MM.1S (cell line): ENCODE measurements around the gene RBMS3.

Experiments
- DNase-seq: peaks from one replicate; pipeline ENCODE4 v3.0.0-alpha.2; 2015
- H2AFZ ChIP-seq: fragments of 300-600 bp; sonication (generic); 2 replicates; pipeline ENCODE4 v1.6.0; 2016; ENCODE audit warnings: antibody characterized with exemption, low read length
- H3F3A ChIP-seq: fragments of 300-600 bp; sonication (generic); 2 replicates; pipeline ENCODE4 v1.6.1; 2016; ENCODE audit warnings: mild to moderate bottlenecking, antibody characterized with exemption, low read length, moderate library complexity, mixed read lengths; ENCODE audit not compliant: insufficient read depth
- H3K27ac ChIP-seq: fragments of 300-600 bp; sonication (generic); 2 replicates; pipeline ENCODE4 v1.5.1; 2016; ENCODE audit warnings: mild to moderate bottlenecking, low read length
- H3K27me3 ChIP-seq: fragments of 300-600 bp; sonication (generic); replicated peaks from 2 replicates; pipeline ENCODE4 v1.6.0; 2016; ENCODE audit warnings: low read length; ENCODE audit not compliant: insufficient read depth
- H3K36me3 ChIP-seq: fragments of 300-600 bp; sonication (generic); replicated peaks from 2 replicates; pipeline ENCODE4 v1.6.1; 2016; ENCODE audit warnings: mild to moderate bottlenecking, low read length, mixed read lengths; ENCODE audit not compliant: insufficient read depth
- H3K4me1 ChIP-seq: fragments of 300-600 bp; sonication (generic); 2 replicates; pipeline ENCODE4 v1.6.1; 2016; ENCODE audit warnings: low read length, mixed read lengths
- H3K4me2 ChIP-seq: fragments of 300-600 bp; sonication (generic); 2 replicates; pipeline ENCODE4 v1.6.0; 2016; ENCODE audit warnings: low read depth, low read length
- H3K4me3 ChIP-seq: fragments of 300-600 bp; sonication (generic); 2 replicates; pipeline ENCODE4 v1.5.1; 2016; ENCODE audit warnings: low read length, mixed read lengths
- H3K79me2 ChIP-seq: fragments of 300-600 bp; sonication (generic); 2 replicates; pipeline ENCODE4 v1.6.1; 2016; ENCODE audit warnings: mixed run types, low read length, mixed read lengths
- H3K9ac ChIP-seq: fragments of 300-600 bp; sonication (generic); 2 replicates; pipeline ENCODE4 v1.6.1; 2016; ENCODE audit warnings: low read length, mixed read lengths
- H3K9me2 ChIP-seq: fragments of 300-600 bp; sonication (generic); replicated peaks from 2 replicates; pipeline ENCODE4 v1.6.1; 2016; ENCODE audit warnings: mild to moderate bottlenecking, low read length, mixed read lengths; ENCODE audit not compliant: insufficient read depth
- H3K9me3 ChIP-seq: fragments of 300-600 bp; sonication (generic); replicated peaks from 2 replicates; pipeline ENCODE4 v1.6.1; 2016; ENCODE audit warnings: mild to moderate bottlenecking, low read length, mixed read lengths; ENCODE audit not compliant: insufficient read depth
- H4K20me1 ChIP-seq: fragments of 300-600 bp; sonication (generic); 2 replicates; pipeline ENCODE4 v1.6.1; 2016; ENCODE audit warnings: mild to moderate bottlenecking, low read length, moderate library complexity, mixed read lengths; ENCODE audit not compliant: insufficient read depth
- EZH2 ChIP-seq: fragments of 300-600 bp; sonication (generic); optimal IDR thresholded peaks from 2 replicates; pipeline ENCODE3; 2017; ENCODE audit warnings: low read depth, mild to moderate bottlenecking, antibody characterized with exemption, low read length, mixed read lengths
- EZH2phosphoT487 ChIP-seq: fragments of 300-600 bp; sonication (generic); IDR thresholded peaks from 2 replicates; pipeline ENCODE4 v1.6.1; 2018; ENCODE audit warnings: antibody characterized with exemption, low read length
- TF ChIP-seq, protein P1 (sequence below): fragments of 300-600 bp; sonication (generic); IDR thresholded peaks from 2 replicates; pipeline ENCODE4 v1.5.1; 2016; ENCODE audit warnings: antibody characterized with exemption, low read length, mixed read lengths

The RBMS3 gene

DNA sequence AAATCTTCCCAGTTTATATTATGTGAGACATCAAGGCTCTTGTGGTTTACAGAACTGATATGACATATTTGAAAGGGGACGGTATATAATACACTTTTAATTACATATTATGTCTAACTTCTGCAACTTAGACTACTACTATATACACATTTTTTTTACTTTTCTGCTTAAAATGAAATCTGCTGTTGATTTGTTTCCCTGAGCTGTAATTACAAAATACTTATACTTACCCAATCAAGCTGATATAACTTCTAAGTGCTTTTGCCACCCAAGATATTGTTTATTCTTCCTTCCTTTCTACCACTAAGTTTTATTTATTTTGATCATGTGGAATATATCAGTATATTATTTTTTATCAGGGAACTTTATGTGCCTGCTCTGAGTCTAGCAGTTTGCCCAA is 671.6 kb downstream of the RBMS3 start:
- no peaks in the 10 kb centered on the region for H4K20me1 ChIP-seq
- H3K9me2 ChIP-seq: no peaks in the 10 kb centered on the region
- H3K79me2 ChIP-seq: no peaks in the 10 kb centered on the region
- H3K9me3 ChIP-seq: no peaks in the 10 kb centered on the region
- H3K4me2 ChIP-seq: no peak overlapping the region
- no peaks in the 10 kb centered on the region for H3K36me3 ChIP-seq
- TF ChIP-seq, protein P1, sequence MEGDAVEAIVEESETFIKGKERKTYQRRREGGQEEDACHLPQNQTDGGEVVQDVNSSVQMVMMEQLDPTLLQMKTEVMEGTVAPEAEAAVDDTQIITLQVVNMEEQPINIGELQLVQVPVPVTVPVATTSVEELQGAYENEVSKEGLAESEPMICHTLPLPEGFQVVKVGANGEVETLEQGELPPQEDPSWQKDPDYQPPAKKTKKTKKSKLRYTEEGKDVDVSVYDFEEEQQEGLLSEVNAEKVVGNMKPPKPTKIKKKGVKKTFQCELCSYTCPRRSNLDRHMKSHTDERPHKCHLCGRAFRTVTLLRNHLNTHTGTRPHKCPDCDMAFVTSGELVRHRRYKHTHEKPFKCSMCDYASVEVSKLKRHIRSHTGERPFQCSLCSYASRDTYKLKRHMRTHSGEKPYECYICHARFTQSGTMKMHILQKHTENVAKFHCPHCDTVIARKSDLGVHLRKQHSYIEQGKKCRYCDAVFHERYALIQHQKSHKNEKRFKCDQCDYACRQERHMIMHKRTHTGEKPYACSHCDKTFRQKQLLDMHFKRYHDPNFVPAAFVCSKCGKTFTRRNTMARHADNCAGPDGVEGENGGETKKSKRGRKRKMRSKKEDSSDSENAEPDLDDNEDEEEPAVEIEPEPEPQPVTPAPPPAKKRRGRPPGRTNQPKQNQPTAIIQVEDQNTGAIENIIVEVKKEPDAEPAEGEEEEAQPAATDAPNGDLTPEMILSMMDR: no peak
- TF ChIP-seq EZH2: no peak
- TF ChIP-seq EZH2phosphoT487: no peak
- H3K9ac ChIP-seq: no peak overlapping the region
- H2AFZ ChIP-seq: no peak overlapping the region
- DNase-seq: no peak
- H3F3A ChIP-seq: no peaks in the 10 kb centered on the region
- no peak overlapping the region for H3K4me3 ChIP-seq
- no peaks in the 10 kb centered on the region for H3K4me1 ChIP-seq
- no peaks in the 10 kb centered on the region for H3K27me3 ChIP-seq
- no peak overlapping the region for H3K27ac ChIP-seq

DNA sequence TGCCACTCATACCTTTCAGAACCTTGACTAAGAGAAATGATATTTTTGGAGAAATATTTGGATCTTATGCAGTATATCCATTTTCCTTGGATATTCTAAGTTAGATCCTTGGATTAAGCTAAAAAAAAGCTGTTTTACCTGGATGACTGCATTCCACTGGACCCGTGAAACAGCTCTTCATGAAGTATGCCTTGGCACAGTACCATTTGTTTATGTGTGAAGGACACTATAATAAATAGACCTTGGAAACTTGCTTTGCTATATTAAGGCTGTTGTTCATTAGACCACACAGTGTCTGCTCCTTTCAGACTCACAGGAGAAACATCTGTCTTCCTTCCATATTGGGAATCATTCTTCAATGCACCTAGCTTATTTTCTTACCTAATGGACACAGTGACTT is 674.5 kb downstream of the RBMS3 start:
- no peaks in the 10 kb centered on the region for H3K4me1 ChIP-seq
- H3K4me3 ChIP-seq: no peak overlapping the region
- H3K27me3 ChIP-seq: no peaks in the 10 kb centered on the region
- H4K20me1 ChIP-seq: no peaks in the 10 kb centered on the region
- DNase-seq: no peak
- TF ChIP-seq EZH2 (no peak), EZH2phosphoT487 (no peak)
- TF ChIP-seq, protein P1: no peak
- no peak overlapping the region for H3K9ac ChIP-seq
- H2AFZ ChIP-seq: no peak overlapping the region
- H3K36me3 ChIP-seq: no peaks in the 10 kb centered on the region
- H3K9me3 ChIP-seq: no peaks in the 10 kb centered on the region
- H3K9me2 ChIP-seq: no peaks in the 10 kb centered on the region
- H3K4me2 ChIP-seq: no peak overlapping the region
- H3K79me2 ChIP-seq: no peaks in the 10 kb centered on the region
- H3F3A ChIP-seq: no peaks in the 10 kb centered on the region
- no peak overlapping the region for H3K27ac ChIP-seq

DNA sequence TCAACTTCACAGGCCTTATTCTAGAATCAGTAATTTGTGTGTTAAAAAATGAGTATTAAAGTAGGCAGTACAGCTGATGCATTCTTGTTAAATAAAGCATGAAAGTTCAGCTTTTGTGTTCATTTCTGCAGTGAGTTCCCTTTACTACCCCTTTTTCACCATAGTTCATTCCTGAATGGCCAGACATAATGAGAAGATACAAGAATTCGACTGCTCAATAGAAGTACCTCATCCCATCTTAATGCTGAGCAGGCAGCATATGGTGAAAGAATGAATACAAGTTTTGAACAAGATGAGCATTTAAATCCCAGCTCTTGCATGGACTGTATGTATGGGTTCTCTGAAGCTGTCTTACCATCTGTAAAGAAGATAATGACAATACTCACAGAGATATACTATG is 677.9 kb downstream of the RBMS3 start:
- Histone ChIP-seq H3K9me3 (no peaks in the 10 kb centered on the region), H3K9me2 (no peaks in the 10 kb centered on the region), H3F3A (no peaks in the 10 kb centered on the region), H2AFZ (no peak overlapping the region), H3K4me3 (no peak overlapping the region), H3K79me2 (no peaks in the 10 kb centered on the region), H3K4me2 (no peak overlapping the region), H3K9ac (no peak overlapping the region), H3K36me3 (no peaks in the 10 kb centered on the region), H3K27ac (no peak overlapping the region), H3K4me1 (no peaks in the 10 kb centered on the region), H4K20me1 (no peaks in the 10 kb centered on the region), H3K27me3 (no peaks in the 10 kb centered on the region)
- no peak for DNase-seq
- TF ChIP-seq EZH2 (no peak), EZH2phosphoT487 (no peak)
- TF ChIP-seq, protein P1: no peak

GRCh38 chr3:29971895-29972294 is 691.0 kb downstream of the RBMS3 start:
- Histone ChIP-seq H3F3A (no peaks in the 10 kb centered on the region), H3K9ac (no peak overlapping the region), H3K36me3 (no peaks in the 10 kb centered on the region), H3K79me2 (no peaks in the 10 kb centered on the region), H3K4me2 (no peak overlapping the region), H3K4me1 (no peaks in the 10 kb centered on the region), H3K4me3 (no peak overlapping the region), H3K9me2 (no peaks in the 10 kb centered on the region), H3K9me3 (no peaks in the 10 kb centered on the region), H4K20me1 (no peaks in the 10 kb centered on the region), H2AFZ (no peak overlapping the region), H3K27ac (no peak overlapping the region), H3K27me3 (no peaks in the 10 kb centered on the region)
- TF ChIP-seq, protein P1: no peak
- no peak for TF ChIP-seq EZH2phosphoT487
- TF ChIP-seq EZH2: no peak
- no peak for DNase-seq
